ENCODE data around the gene C22orf23. TPM values are rescaled to one million over a fixed set of nuclear protein-coding genes. Genes with fewer than 3 reads are reported as not detected.

Gene C22orf23
- total and polyA plus RNA-seq, 2 of the 13 experiments (the other 11 are each of a cell fraction or from before 2014, with no cell fraction given) = 0.21 to 0.24 TPM

- peak; percentile 75 for TF ChIP-seq ZNF574 (CRISPR knock-in tag; IDR thresholded peaks at IDR 0.05)
- TF ChIP-seq FOXC1 (CRISPR knock-in tag; IDR thresholded peaks at IDR 0.05; ENCODE audit: borderline replicate concordance) = peak; percentile 54; the same call in 1 of the 2 replicates
- peak; percentile 91 for TF ChIP-seq FOSL2 (CRISPR knock-in tag; IDR thresholded peaks at IDR 0.05)
- TF ChIP-seq ZBTB10 (CRISPR knock-in tag; IDR thresholded peaks at IDR 0.05; ENCODE audit: borderline replicate concordance) = no peak
- TF ChIP-seq NFYC (CRISPR knock-in tag; IDR thresholded peaks at IDR 0.05) = peak; percentile 31; the same call in 1 of the 2 replicates
- peak; percentile 27; the same call in 1 of the 2 replicates for TF ChIP-seq ZNF710 (CRISPR knock-in tag; IDR thresholded peaks at IDR 0.05; ENCODE audit: borderline replicate concordance)
- no peak for TF ChIP-seq NAIF1 (CRISPR knock-in tag; IDR thresholded peaks at IDR 0.05; ENCODE audit: borderline replicate concordance)
- no peak for TF ChIP-seq ZNF546 (CRISPR knock-in tag; conservative IDR thresholded peaks at IDR 0.05)
- peak; percentile 50; the same call in 1 of the 2 replicates for TF ChIP-seq RXRB (CRISPR knock-in tag; IDR thresholded peaks at IDR 0.05; ENCODE audit: borderline replicate concordance)
- TF ChIP-seq ZSCAN9 (CRISPR knock-in tag; IDR thresholded peaks at IDR 0.05; ENCODE audit: borderline replicate concordance) = 0 out of 2 replicates have a peak, but pooled peaks have one; percentile 46
- no peak for TF ChIP-seq NR2F6 (IDR thresholded peaks at IDR 0.05)
- TF ChIP-seq NR2F6 (CRISPR knock-in tag; IDR thresholded peaks at IDR 0.05) = peak; percentile 50; the same call in 1 of the 2 replicates
- peak; percentile 76; the same call in 1 of the 2 replicates for TF ChIP-seq CCDC6 (CRISPR knock-in tag; IDR thresholded peaks at IDR 0.05)
- TF ChIP-seq IRF2 (CRISPR knock-in tag; IDR thresholded peaks at IDR 0.05) = peak; percentile 57
- peak; percentile 80 for TF ChIP-seq SAP130 (CRISPR knock-in tag; IDR thresholded peaks at IDR 0.05; ENCODE audit: low read depth)
- TF ChIP-seq XRCC5 (optimal IDR thresholded peaks at IDR 0.05; ENCODE audit: low read length) = peak; percentile 99
- 0 out of 2 replicates have a peak, but pooled peaks have one; percentile 31 for TF ChIP-seq RCOR2 (CRISPR knock-in tag; IDR thresholded peaks at IDR 0.05)
- no peak for TF ChIP-seq HNF1A (IDR thresholded peaks at IDR 0.05; ENCODE audit: low read depth)
- no peak for TF ChIP-seq HNF1A (CRISPR knock-in tag; IDR thresholded peaks at IDR 0.05; ENCODE audit: borderline replicate concordance)
Observed at GRCh38 chr22:37933711-37934376, 19.6 kb downstream of the C22orf23 start (continued).

All from HepG2 (cell line).